ENCODE measurements around the gene PCDHA11.
"Not testable (repeated sequence)": the region's sequence is repeated elsewhere in the genome, so short reads cannot be mapped to it uniquely, and the experiment has no call there.

PCDHA11 gene

GRCh38 chr5:140868721-140869554 is at the start of gene PCDHA11:
PCDHA11 (plus strand) TSS chr5:140868957; CDS start chr5:140869104, 147 bp downstream.
- TF ChIP-seq ZFX (IDR thresholded peaks at IDR 0.05) = no peak
- TF ChIP-seq CTCF (conservative IDR thresholded peaks at IDR 0.05) = peak; percentile 73
- H3K27ac ChIP-seq = no peak within 1 kb of the TSS

GRCh38 chr5:140821375-140822280 is 47.1 kb upstream of the PCDHA11 start, which contains the start of gene PCDHA5:
PCDHA5 (plus strand) TSS chr5:140821613.
- TF ChIP-seq CTCF (conservative IDR thresholded peaks at IDR 0.05) (peak; percentile 92), ZFX (IDR thresholded peaks at IDR 0.05) (no peak)
- no peak within 1 kb of the TSS for H3K27ac ChIP-seq

- TF ChIP-seq ZFX (IDR thresholded peaks at IDR 0.05) (no peak), CTCF (conservative IDR thresholded peaks at IDR 0.05) (peak; percentile 72)
- no peak overlapping the region for H3K27ac ChIP-seq
Measured at GRCh38 chr5:140822281-140822629, 46.5 kb upstream of the PCDHA11 start.

GRCh38 chr5:140822969-140823368 is 45.8 kb upstream of the PCDHA11 start:
- H3K27ac ChIP-seq = not testable (repeated sequence)

GRCh38 chr5:140823475-140823874 is 45.3 kb upstream of the PCDHA11 start:
- no peak for TF ChIP-seq ZFX (IDR thresholded peaks at IDR 0.05)
- no peak for TF ChIP-seq CTCF (conservative IDR thresholded peaks at IDR 0.05)

GRCh38 chr5:140827704-140828361 is 40.9 kb upstream of the PCDHA11 start, which contains the start of gene PCDHA6:
PCDHA6 (plus strand) TSS chr5:140827960; CDS start chr5:140828092, 132 bp downstream.
- no peak for TF ChIP-seq ZFX (IDR thresholded peaks at IDR 0.05)
- TF ChIP-seq CTCF (conservative IDR thresholded peaks at IDR 0.05) = peak; percentile 49
- H3K27ac ChIP-seq = no peak within 1 kb of the TSS

More at GRCh38 chr5:140823475-140823874, 45.3 kb upstream of the PCDHA11 start:
- H3K27ac ChIP-seq = no peak overlapping the region

- TF ChIP-seq ZFX (IDR thresholded peaks at IDR 0.05) = no peak
- TF ChIP-seq CTCF (conservative IDR thresholded peaks at IDR 0.05) = peak; percentile 36; the same call in 1 of the 2 replicates
- H3K27ac ChIP-seq = no peak overlapping the region
Measured at GRCh38 chr5:140828362-140828737, 40.4 kb upstream of the PCDHA11 start.

GRCh38 chr5:140829511-140830501 is 39.0 kb upstream of the PCDHA11 start:
- not testable (repeated sequence) for H3K27ac ChIP-seq
